ENCODE results near the gene TRIM63. TPM values are rescaled to one million over a fixed set of nuclear protein-coding genes. Genes with fewer than 3 reads are reported as not detected.

Gene TRIM63
- total and polyA plus RNA-seq, 2 of the 8 experiments (the other 6 are each of a cell fraction or from before 2014, with no cell fraction given), result not detected

- Histone ChIP-seq H4K91ac (replicated peaks; ENCODE audit: insufficient read length, low read length) (no peak overlapping the region), H4K5ac (ENCODE audit: insufficient read length, low read depth, low read length) (no peak overlapping the region), H3K9ac (replicated peaks in 1 of 4; ENCODE audit: extremely low read depth in 1 of 4, low read depth in 3 of 4, low read length in 3 of 4) (no peak overlapping the region), H3K79me1 (ENCODE audit: low read depth, low read length) (no peaks in the 10 kb centered on the region), H4K20me1 (replicated peaks in 1 of 2; ENCODE audit: control insufficient read depth in 1 of 2, insufficient read depth in 2 of 2, low read length in 2 of 2) (no peaks in the 10 kb centered on the region), H3K27me3 (replicated peaks in 1 of 4; ENCODE audit: control insufficient read depth in 3 of 4, extremely low read depth in 1 of 4, insufficient read depth in 3 of 4, low read length in 3 of 4) (peaks cover 6 to 38% (median 26%) of the 10 kb centered on the region in 4 experiments; a peak in 6 of 7 replicates), H2BK120ac (replicated peaks; ENCODE audit: low read depth, low read length) (no peak overlapping the region), H3K14ac (ENCODE audit: insufficient read length) (no peak overlapping the region), H2BK20ac (ENCODE audit: low read length) (no peak overlapping the region), H3K9me3 (ENCODE audit: insufficient read depth in 2 of 2, low read depth in 1 of 2, low read length in 1 of 2) (no peaks in the 10 kb centered on the region), H3K36me3 (ENCODE audit: control insufficient read depth in 2 of 4, insufficient read depth in 4 of 4, low read length in 3 of 4) (no peaks in the 10 kb centered on the region), H3K4me1 (replicated peaks in 1 of 4; ENCODE audit: control insufficient read depth in 3 of 4, insufficient read depth in 4 of 4, low read length in 3 of 4) (peaks cover 0 to 8% (median 6%) of the 10 kb centered on the region in 4 experiments; a peak in 5 of 7 replicates), H2AK5ac (ENCODE audit: low read depth, low read length) (no peak overlapping the region), H3K23me2 (ENCODE audit: low read depth, low read length) (peaks cover 9% of the 10 kb centered on the region; the same call in 1 of the 2 replicates), H3K4ac (replicated peaks; ENCODE audit: insufficient read length, low read depth, low read length) (no peak overlapping the region), H3K56ac (replicated peaks; ENCODE audit: insufficient read length, low read depth, low read length) (no peak overlapping the region), H4K8ac (ENCODE audit: extremely low read depth, insufficient read depth, low read length) (no peak overlapping the region), H2AFZ (ENCODE audit: low read length) (no peak overlapping the region), H2BK12ac (ENCODE audit: low read depth, low read length) (no peak overlapping the region), H3K4me3 (ENCODE audit: extremely low read depth in 1 of 4, insufficient read depth in 2 of 4, low read depth in 3 of 4, low read length in 4 of 4) (no peak overlapping the region), H3K4me2 (ENCODE audit: insufficient read depth in 1 of 2, low read depth in 2 of 2, low read length in 2 of 2) (no peak overlapping the region), H2BK15ac (ENCODE audit: low read length) (no peak overlapping the region), H3K18ac (ENCODE audit: extremely low read depth, low read length) (no peak overlapping the region), H3K27ac (ENCODE audit: low read depth, low read length) (no peak overlapping the region), H2BK5ac (ENCODE audit: low read depth, low read length) (no peak overlapping the region), H3K79me2 (ENCODE audit: control insufficient read depth in 1 of 2, insufficient read depth in 2 of 2, low read length in 2 of 2) (no peaks in the 10 kb centered on the region), H3K23ac (ENCODE audit: insufficient read length) (no peak overlapping the region)
- TF ChIP-seq NANOG (IDR thresholded peaks at IDR 0.05; ENCODE audit: insufficient read depth, low read depth, low read length, poor library complexity, severe bottlenecking) (no peak), SIN3A (conservative IDR thresholded peaks at IDR 0.05 in 1 of 2, IDR thresholded peaks at IDR 0.05 in 1 of 2; ENCODE audit: low read depth in 1 of 2, low read length in 2 of 2) (no peak), TAF7 (optimal IDR thresholded peaks at IDR 0.05; ENCODE audit: borderline replicate concordance, low read depth, low read length) (no peak), CEBPB (IDR thresholded peaks at IDR 0.05; ENCODE audit: low read depth, low read length) (no peak), SRF (IDR thresholded peaks at IDR 0.05; ENCODE audit: low read depth, low read length) (no peak), SP4 (IDR thresholded peaks at IDR 0.05; ENCODE audit: low read length) (no peak), SUZ12 (IDR thresholded peaks at IDR 0.05; ENCODE audit: low read length) (no peak), CHD2 (IDR thresholded peaks at IDR 0.05; ENCODE audit: low read length) (no peak), KDM4A (IDR thresholded peaks at IDR 0.05; ENCODE audit: low read depth, low read length, severe bottlenecking) (no peak), YY1 (IDR thresholded peaks at IDR 0.05; ENCODE audit: low read depth, low read length) (no peak), CTBP2 (IDR thresholded peaks at IDR 0.05; ENCODE audit: borderline replicate concordance, insufficient read depth, insufficient read length, low read length) (no peak)
- ChIA-PET POLR2A (ENCODE audit: partially characterized antibody) (interaction anchor here (1.4 kb wide), 1 partner anchor 106 kb away, joined by 3 read pairs; no protein-coding TSS in a partner anchor), CTCF (ENCODE audit: partially characterized antibody) (interaction anchor here (0.6 to 1.8 kb wide), 6 partner anchors 12 to 267 kb away, joined by 3 to 10 read pairs (median 4); no protein-coding TSS in a partner anchor)
- FAIRE-seq (no peak), DNase-seq (ENCODE audit: low read depth in 1 of 2, low spot score in 2 of 2) (no peak)
- WGBS, 2 experiments (ENCODE audit: extremely low coverage in 1 of 2, insufficient coverage in 1 of 2, insufficient read length in 1 of 2, insufficient replicate concordance in 2 of 2, low coverage in 1 of 2, low lambda C conversion rate in 2 of 2, missing lambda C conversion rate in 1 of 2), result 92% methylated on average over 6 of the region's 6 CpGs; no CpG with 5 or more reads in 1 of the 2 experiments
Measured at GRCh38 chr1:26038477-26038876, 29.0 kb downstream of the TRIM63 start.

Data from H1 (cell line).